WTC11 (cell line): Measurements from ENCODE around the gene ATG2B. TPM values are rescaled to one million over a fixed set of nuclear protein-coding genes. Genes with fewer than 3 reads are reported as not detected.
A peak's percentile ranks its signal among the peaks of the same experiment; 100 is the strongest.

Experiments
- ATAC-seq: fragments of 200-7000 bp; cut with Tn5 transposase; 2 replicates; pipeline ENCODE4 v1.10.0; 2021; ENCODE audit warnings: mild to moderate bottlenecking, moderate library complexity
- CTCF ChIA-PET: fragments of 300-600 bp; sonication (Branson Sonifier 250); formaldehyde crosslinking; loops from one replicate; lab custom pipeline; 2021; ENCODE audit warnings: antibody characterized with exemption; lab: Charles Lee
- POLR2A ChIA-PET: fragments of 350-600 bp; sonication (Branson Sonifier 250); formaldehyde crosslinking; loops from one replicate; lab custom pipeline; 2021; ENCODE audit warnings: antibody characterized with exemption; lab: Charles Lee
- DNase-seq: peaks from one replicate; pipeline ENCODE4 v3.0.0; 2021; ENCODE audit warnings: low spot score
- H3K27ac Mint-ChIP-seq: 2 replicates; pipeline ENCODE4 v1.8.0; 2021; ENCODE audit warnings: mixed read lengths
- H3K27me3 Mint-ChIP-seq: 2 replicates; pipeline ENCODE4 v1.8.0; 2021; ENCODE audit warnings: low read depth, mild to moderate bottlenecking, moderate library complexity, mixed read lengths
- H3K36me3 Mint-ChIP-seq: 2 replicates; pipeline ENCODE4 v1.8.0; 2021; ENCODE audit warnings: mixed read lengths
- H3K4me1 Mint-ChIP-seq: 2 replicates; pipeline ENCODE4 v1.8.0; 2022; ENCODE audit warnings: mixed read lengths
- H3K4me3 Mint-ChIP-seq: 2 replicates; pipeline ENCODE4 v1.8.0; 2021; ENCODE audit warnings: mild to moderate bottlenecking, moderate library complexity, mixed read lengths
- H3K9me3 Mint-ChIP-seq: 2 replicates; pipeline ENCODE4 v1.8.0; 2021; ENCODE audit warnings: mixed read lengths
- AFF4 ChIP-seq: sonication (generic); formaldehyde crosslinking; IDR thresholded peaks from 2 replicates; pipeline ENCODE4 v1.8.1; 2023; ENCODE audit warnings: mild to moderate bottlenecking, missing genetic modification reagents, borderline replicate concordance
- ATF1 ChIP-seq: sonication (generic); formaldehyde crosslinking; IDR thresholded peaks from 2 replicates; pipeline ENCODE4 v1.8.1; 2023; ENCODE audit warnings: mild to moderate bottlenecking, moderate library complexity, missing genetic modification reagents
- CREM ChIP-seq: sonication (generic); formaldehyde crosslinking; IDR thresholded peaks from 2 replicates; pipeline ENCODE4 v1.8.1; 2022; ENCODE audit warnings: mild to moderate bottlenecking, missing genetic modification reagents, moderate library complexity
- ELF4 ChIP-seq: sonication (generic); formaldehyde crosslinking; IDR thresholded peaks from 2 replicates; pipeline ENCODE4 v1.8.1; 2022; ENCODE audit warnings: low read depth, mild to moderate bottlenecking, moderate library complexity, missing genetic modification reagents
- FOXK1 ChIP-seq: sonication (generic); formaldehyde crosslinking; IDR thresholded peaks from 2 replicates; pipeline ENCODE4 v1.8.0; 2022; ENCODE audit warnings: mild to moderate bottlenecking, moderate library complexity, missing genetic modification reagents
- FOXP1 ChIP-seq: sonication (generic); formaldehyde crosslinking; IDR thresholded peaks from 2 replicates; pipeline ENCODE4 v1.8.0; 2022; ENCODE audit warnings: missing genetic modification reagents, mild to moderate bottlenecking, moderate library complexity, borderline replicate concordance
- GRHL2 ChIP-seq: fragments of 250-450 bp; sonication (Bioruptor Pico); IDR thresholded peaks from 2 replicates; pipeline ENCODE4 v1.8.0; 2022; ENCODE audit warnings: mild to moderate bottlenecking, moderate library complexity; ENCODE audit not compliant: insufficient replicate concordance, severe bottlenecking
- GTF2I ChIP-seq: fragments of 250-450 bp; sonication (Bioruptor Pico); conservative IDR thresholded peaks from 2 replicates; pipeline ENCODE4 v1.4.0; 2021; ENCODE audit warnings: mild to moderate bottlenecking
- JUN ChIP-seq: sonication (generic); formaldehyde crosslinking; IDR thresholded peaks from 2 replicates; pipeline ENCODE4 v1.8.0; 2023; ENCODE audit warnings: mild to moderate bottlenecking, missing genetic modification reagents
- MYBL2 ChIP-seq: sonication (generic); formaldehyde crosslinking; IDR thresholded peaks from 2 replicates; pipeline ENCODE4 v1.8.1; 2023; ENCODE audit warnings: mild to moderate bottlenecking, moderate library complexity, missing genetic modification reagents
- OVOL2 ChIP-seq: fragments of 250-450 bp; sonication (Bioruptor Pico); IDR thresholded peaks from 2 replicates; pipeline ENCODE4 v1.9.0; 2021; ENCODE audit warnings: mild to moderate bottlenecking, borderline replicate concordance
- SOX15 ChIP-seq: fragments of 250-450 bp; sonication (Bioruptor Pico); IDR thresholded peaks from 2 replicates; pipeline ENCODE4 v1.9.0; 2021; ENCODE audit warnings: mild to moderate bottlenecking
- SP1 ChIP-seq: sonication (generic); formaldehyde crosslinking; conservative IDR thresholded peaks from 2 replicates; pipeline ENCODE4 v1.8.1; 2022; ENCODE audit warnings: missing genetic modification reagents
- ZNF121 ChIP-seq: sonication (generic); formaldehyde crosslinking; IDR thresholded peaks from 2 replicates; pipeline ENCODE4 v1.8.0; 2023; ENCODE audit warnings: missing genetic modification reagents
- ZNF138 ChIP-seq: sonication (generic); formaldehyde crosslinking; conservative IDR thresholded peaks from 2 replicates; pipeline ENCODE4 v1.8.1; 2022; ENCODE audit warnings: mild to moderate bottlenecking, moderate library complexity, missing genetic modification reagents
- ZNF263 ChIP-seq: sonication (generic); formaldehyde crosslinking; IDR thresholded peaks from 2 replicates; pipeline ENCODE4 v1.8.1; 2022; ENCODE audit warnings: low read depth, mild to moderate bottlenecking, moderate library complexity, missing genetic modification reagents
- ZNF317 ChIP-seq: sonication (generic); formaldehyde crosslinking; IDR thresholded peaks from 2 replicates; pipeline ENCODE4 v1.8.1; 2023; ENCODE audit warnings: low read depth, mild to moderate bottlenecking, moderate library complexity, missing genetic modification reagents, borderline replicate concordance
- total RNA-seq: library from RNA; stranded (reverse); gene quantifications from 3 replicates; pipeline ENCODE4 v1.2.3, GENCODE V29; 2021
- TF ChIP-seq, protein P1 (sequence below): sonication (generic); formaldehyde crosslinking; IDR thresholded peaks from 2 replicates; pipeline ENCODE4 v1.8.0; 2023; ENCODE audit warnings: missing genetic modification reagents
- TF ChIP-seq, protein P2 (sequence below): sonication (generic); formaldehyde crosslinking; IDR thresholded peaks from 2 replicates; pipeline ENCODE4 v1.8.1; 2022; ENCODE audit warnings: missing genetic modification reagents, borderline replicate concordance
- TF ChIP-seq, protein P3 (sequence below): fragments of 200-600 bp; IDR thresholded peaks from 2 replicates; pipeline ENCODE4 v1.8.0; 2022; ENCODE audit warnings: antibody characterized with exemption
- TF ChIP-seq, protein P4 (sequence below): sonication (generic); formaldehyde crosslinking; IDR thresholded peaks from 2 replicates; pipeline ENCODE4 v1.8.0; 2022; ENCODE audit warnings: mild to moderate bottlenecking, missing genetic modification reagents

ATG2B gene
- total RNA-seq, 1 experiment from 2014 or later, result 10.3 TPM

DNA sequence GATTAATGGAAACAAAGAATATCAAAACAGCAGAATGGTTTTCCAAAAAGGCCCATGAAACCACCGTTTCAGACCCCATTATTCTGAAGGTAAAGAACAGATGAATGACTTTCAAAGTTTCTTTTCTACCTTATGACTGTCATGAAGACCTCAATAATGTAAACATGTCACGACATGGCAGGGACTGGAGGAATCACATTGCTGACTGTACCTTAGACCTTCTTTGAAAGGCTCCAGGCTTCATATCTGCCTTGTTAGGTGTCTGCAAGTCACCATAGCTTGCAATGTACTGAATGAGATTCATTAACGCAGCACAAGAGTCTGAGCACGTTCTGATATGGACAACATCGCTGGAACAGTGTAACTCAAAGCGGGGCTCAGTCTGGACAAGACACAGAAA, 52.2 kb downstream of the ATG2B start:
- ATAC-seq, result no peak
- no peak for DNase-seq
- H3K4me1 Mint-ChIP-seq, result no peaks in the 10 kb centered on the region
- H3K9me3 Mint-ChIP-seq, result no peaks in the 10 kb centered on the region
- peaks cover 15% of the 10 kb centered on the region for H3K36me3 Mint-ChIP-seq
- H3K27ac Mint-ChIP-seq, result peak overlapping the region; percentile 25; the same call in 1 of the 2 replicates
- TF ChIP-seq, protein P1, sequence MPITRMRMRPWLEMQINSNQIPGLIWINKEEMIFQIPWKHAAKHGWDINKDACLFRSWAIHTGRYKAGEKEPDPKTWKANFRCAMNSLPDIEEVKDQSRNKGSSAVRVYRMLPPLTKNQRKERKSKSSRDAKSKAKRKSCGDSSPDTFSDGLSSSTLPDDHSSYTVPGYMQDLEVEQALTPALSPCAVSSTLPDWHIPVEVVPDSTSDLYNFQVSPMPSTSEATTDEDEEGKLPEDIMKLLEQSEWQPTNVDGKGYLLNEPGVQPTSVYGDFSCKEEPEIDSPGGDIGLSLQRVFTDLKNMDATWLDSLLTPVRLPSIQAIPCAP, result no peak
- TF ChIP-seq, protein P2, sequence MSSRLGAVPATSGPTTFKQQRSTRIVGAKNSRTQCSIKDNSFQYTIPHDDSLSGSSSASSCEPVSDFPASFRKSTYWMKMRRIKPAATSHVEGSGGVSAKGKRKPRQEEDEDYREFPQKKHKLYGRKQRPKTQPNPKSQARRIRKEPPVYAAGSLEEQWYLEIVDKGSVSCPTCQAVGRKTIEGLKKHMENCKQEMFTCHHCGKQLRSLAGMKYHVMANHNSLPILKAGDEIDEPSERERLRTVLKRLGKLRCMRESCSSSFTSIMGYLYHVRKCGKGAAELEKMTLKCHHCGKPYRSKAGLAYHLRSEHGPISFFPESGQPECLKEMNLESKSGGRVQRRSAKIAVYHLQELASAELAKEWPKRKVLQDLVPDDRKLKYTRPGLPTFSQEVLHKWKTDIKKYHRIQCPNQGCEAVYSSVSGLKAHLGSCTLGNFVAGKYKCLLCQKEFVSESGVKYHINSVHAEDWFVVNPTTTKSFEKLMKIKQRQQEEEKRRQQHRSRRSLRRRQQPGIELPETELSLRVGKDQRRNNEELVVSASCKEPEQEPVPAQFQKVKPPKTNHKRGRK (CRISPR knock-in tag), result no peak
- no peak for TF ChIP-seq CREM (CRISPR knock-in tag)
- TF ChIP-seq, all 79 proteins: peak for 0
- Mint-ChIP-seq H3K27me3 (no peaks in the 10 kb centered on the region), H3K4me3 (no peak overlapping the region)
- CTCF ChIA-PET, result no interaction called here
- POLR2A ChIA-PET, result no interaction called here

DNA sequence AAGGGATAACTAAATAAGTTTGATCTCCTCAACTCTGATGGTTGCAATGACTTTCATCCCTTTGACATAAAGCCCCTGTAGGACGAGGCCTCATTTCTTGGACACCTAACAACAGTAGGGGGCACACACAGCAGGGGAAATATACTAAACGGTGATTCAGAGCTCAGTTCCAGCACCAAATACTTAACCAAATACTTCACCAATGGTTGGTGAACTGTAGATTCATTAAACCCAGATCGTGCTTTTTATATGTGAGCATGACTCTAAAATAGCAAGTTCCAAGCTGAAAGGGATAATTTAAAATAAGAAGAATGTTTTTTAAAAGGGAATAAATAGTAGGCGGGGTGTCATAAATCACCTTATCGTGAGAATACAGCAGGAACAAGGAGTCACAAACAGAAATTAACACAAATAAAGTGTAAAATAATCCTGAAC, 53.2 kb downstream of the ATG2B start:
- no peak overlapping the region for H3K27ac Mint-ChIP-seq
- DNase-seq (no peak), ATAC-seq (no peak)
- H3K4me3 Mint-ChIP-seq, result no peak overlapping the region
- no peaks in the 10 kb centered on the region; the same call in 1 of the 2 replicates for H3K4me1 Mint-ChIP-seq
- no peaks in the 10 kb centered on the region for H3K9me3 Mint-ChIP-seq
- H3K36me3 Mint-ChIP-seq, result 0 out of 2 replicates have a peak, but pooled peaks cover 8% of the 10 kb centered on the region
- TF ChIP-seq GTF2I (CRISPR knock-in tag), result no peak
- no peak for TF ChIP-seq FOXP1 (CRISPR knock-in tag)
- CTCF ChIA-PET, result no interaction called here
- POLR2A ChIA-PET, result interaction anchor here (0.5 kb wide), 1 partner anchor 14 kb away, joined by 4 read pairs; no protein-coding TSS in a partner anchor
- H3K27me3 Mint-ChIP-seq, result no peaks in the 10 kb centered on the region

GRCh38 chr14:96309133-96309895, 53.8 kb downstream of the ATG2B start:
- POLR2A ChIA-PET, result interaction anchor here (0.5 kb wide), 1 partner anchor 13 kb away, joined by 4 read pairs; no protein-coding TSS in a partner anchor
- no peaks in the 10 kb centered on the region for H3K27me3 Mint-ChIP-seq
- ATAC-seq (no peak), DNase-seq (no peak)
- H3K4me3 Mint-ChIP-seq, result no peak overlapping the region
- CTCF ChIA-PET, result interaction anchor here (2.0 to 2.3 kb wide), 2 partner anchors 203 to 209 kb away, joined by 5 to 14 read pairs; no protein-coding TSS in a partner anchor
- H3K27ac Mint-ChIP-seq, result no peak overlapping the region
- no peaks in the 10 kb centered on the region for H3K9me3 Mint-ChIP-seq
- no peaks in the 10 kb centered on the region; the same call in 1 of the 2 replicates for H3K4me1 Mint-ChIP-seq
- 0 out of 2 replicates have a peak, but pooled peaks cover 8% of the 10 kb centered on the region for H3K36me3 Mint-ChIP-seq
- TF ChIP-seq ZNF138, result no peak
- TF ChIP-seq ATF1 (CRISPR knock-in tag), result no peak
- no peak for TF ChIP-seq JUN (CRISPR knock-in tag)
- TF ChIP-seq ELF4 (CRISPR knock-in tag), result no peak
- TF ChIP-seq AFF4 (CRISPR knock-in tag), result no peak
- TF ChIP-seq MYBL2 (CRISPR knock-in tag), result no peak
- TF ChIP-seq ZNF121 (CRISPR knock-in tag), result no peak
- no peak for TF ChIP-seq GTF2I (CRISPR knock-in tag)
- TF ChIP-seq ZNF263 (CRISPR knock-in tag), result no peak
- TF ChIP-seq, protein P3, sequence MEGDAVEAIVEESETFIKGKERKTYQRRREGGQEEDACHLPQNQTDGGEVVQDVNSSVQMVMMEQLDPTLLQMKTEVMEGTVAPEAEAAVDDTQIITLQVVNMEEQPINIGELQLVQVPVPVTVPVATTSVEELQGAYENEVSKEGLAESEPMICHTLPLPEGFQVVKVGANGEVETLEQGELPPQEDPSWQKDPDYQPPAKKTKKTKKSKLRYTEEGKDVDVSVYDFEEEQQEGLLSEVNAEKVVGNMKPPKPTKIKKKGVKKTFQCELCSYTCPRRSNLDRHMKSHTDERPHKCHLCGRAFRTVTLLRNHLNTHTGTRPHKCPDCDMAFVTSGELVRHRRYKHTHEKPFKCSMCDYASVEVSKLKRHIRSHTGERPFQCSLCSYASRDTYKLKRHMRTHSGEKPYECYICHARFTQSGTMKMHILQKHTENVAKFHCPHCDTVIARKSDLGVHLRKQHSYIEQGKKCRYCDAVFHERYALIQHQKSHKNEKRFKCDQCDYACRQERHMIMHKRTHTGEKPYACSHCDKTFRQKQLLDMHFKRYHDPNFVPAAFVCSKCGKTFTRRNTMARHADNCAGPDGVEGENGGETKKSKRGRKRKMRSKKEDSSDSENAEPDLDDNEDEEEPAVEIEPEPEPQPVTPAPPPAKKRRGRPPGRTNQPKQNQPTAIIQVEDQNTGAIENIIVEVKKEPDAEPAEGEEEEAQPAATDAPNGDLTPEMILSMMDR, result no peak
- TF ChIP-seq ZNF317 (CRISPR knock-in tag), result no peak
- no peak for TF ChIP-seq OVOL2
- TF ChIP-seq FOXK1 (CRISPR knock-in tag), result no peak
- no peak for TF ChIP-seq SP1 (CRISPR knock-in tag)
- TF ChIP-seq SOX15 (CRISPR knock-in tag), result no peak
- TF ChIP-seq, protein P4, sequence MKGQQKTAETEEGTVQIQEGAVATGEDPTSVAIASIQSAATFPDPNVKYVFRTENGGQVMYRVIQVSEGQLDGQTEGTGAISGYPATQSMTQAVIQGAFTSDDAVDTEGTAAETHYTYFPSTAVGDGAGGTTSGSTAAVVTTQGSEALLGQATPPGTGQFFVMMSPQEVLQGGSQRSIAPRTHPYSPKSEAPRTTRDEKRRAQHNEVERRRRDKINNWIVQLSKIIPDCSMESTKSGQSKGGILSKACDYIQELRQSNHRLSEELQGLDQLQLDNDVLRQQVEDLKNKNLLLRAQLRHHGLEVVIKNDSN (CRISPR knock-in tag), result no peak
- TF ChIP-seq GRHL2 (CRISPR knock-in tag), result no peak
